ENCODE measurements around the gene EIF2D. TPM values are rescaled to one million over a fixed set of nuclear protein-coding genes. Genes with fewer than 3 reads are reported as not detected.

EIF2D gene
- total RNA-seq, 1 donor from 2014 or later, result 19.5 TPM

- no peak for DNase-seq
- Mint-ChIP-seq H3K27ac (ENCODE audit: unreplicated experiment) (no peak overlapping the region), H3K4me1 (ENCODE audit: low read depth, unreplicated experiment) (peaks cover 4% of the 10 kb centered on the region)
Measured at GRCh38 chr1:206547104-206547503, 65.2 kb downstream of the EIF2D start.

GRCh38 chr1:206545351-206545750 lies 66.9 kb downstream of the EIF2D start:
- Mint-ChIP-seq H3K4me3 (ENCODE audit: unreplicated experiment) (no peak overlapping the region), H3K27ac (ENCODE audit: unreplicated experiment) (no peak overlapping the region), H3K36me3 (ENCODE audit: unreplicated experiment) (peaks cover 6% of the 10 kb centered on the region), H3K4me1 (ENCODE audit: low read depth, unreplicated experiment) (peaks cover 6% of the 10 kb centered on the region), H3K9me3 (ENCODE audit: unreplicated experiment) (no peaks in the 10 kb centered on the region), H3K27me3 (ENCODE audit: unreplicated experiment) (no peaks in the 10 kb centered on the region)
- TF ChIP-seq CTCF (IDR thresholded peaks at IDR 0.05; ENCODE audit: partially characterized antibody, unreplicated experiment), result no peak
- DNase-seq, result no peak

More at GRCh38 chr1:206547104-206547503, 65.2 kb downstream of the EIF2D start:
- H3K9me3 Mint-ChIP-seq (ENCODE audit: unreplicated experiment), result no peaks in the 10 kb centered on the region
- TF ChIP-seq CTCF (IDR thresholded peaks at IDR 0.05; ENCODE audit: partially characterized antibody, unreplicated experiment), result no peak
- H3K27me3 Mint-ChIP-seq (ENCODE audit: unreplicated experiment), result no peaks in the 10 kb centered on the region
- H3K36me3 Mint-ChIP-seq (ENCODE audit: unreplicated experiment), result peaks cover 7% of the 10 kb centered on the region
- no peak overlapping the region for H3K4me3 Mint-ChIP-seq (ENCODE audit: unreplicated experiment)

- H3K27me3 Mint-ChIP-seq (ENCODE audit: unreplicated experiment), result no peaks in the 10 kb centered on the region
- no peaks in the 10 kb centered on the region for H3K9me3 Mint-ChIP-seq (ENCODE audit: unreplicated experiment)
- H3K4me3 Mint-ChIP-seq (ENCODE audit: unreplicated experiment), result no peak overlapping the region
- no peak overlapping the region for H3K27ac Mint-ChIP-seq (ENCODE audit: unreplicated experiment)
- H3K4me1 Mint-ChIP-seq (ENCODE audit: low read depth, unreplicated experiment), result peaks cover 6% of the 10 kb centered on the region
- peak; percentile 94 for TF ChIP-seq CTCF (IDR thresholded peaks at IDR 0.05; ENCODE audit: partially characterized antibody, unreplicated experiment)
- H3K36me3 Mint-ChIP-seq (ENCODE audit: unreplicated experiment), result peaks cover 6% of the 10 kb centered on the region
- DNase-seq, result peak; percentile 86
Measured at GRCh38 chr1:206544562-206545257, 67.6 kb downstream of the EIF2D start.

Other genes starting within 250 kb of the EIF2D start
- 0.20 TPM for gene IKBKE, start 142.0 kb downstream of the EIF2D start, total RNA-seq (ENCODE audit: unreplicated experiment)
- gene RASSF5, start 104.9 kb downstream of the EIF2D start, total RNA-seq (ENCODE audit: unreplicated experiment), result 2.7 TPM
- 1.3 TPM for gene DYRK3, start 23.1 kb upstream of the EIF2D start, total RNA-seq (ENCODE audit: unreplicated experiment)
- gene MAPKAPK2, start 72.4 kb upstream of the EIF2D start, total RNA-seq (ENCODE audit: unreplicated experiment), result 93.8 TPM
- gene IL19, start 158.3 kb upstream of the EIF2D start, total RNA-seq (ENCODE audit: unreplicated experiment), result not detected
- gene IL10, start 160.0 kb upstream of the EIF2D start, total RNA-seq (ENCODE audit: unreplicated experiment), result not detected

All from glutamatergic neuron (in vitro differentiated cells).